ENCODE measurements around the gene CADM1.

The CADM1 gene

GRCh38 chr11:115159207-115159606, 345.0 kb downstream of the CADM1 start:
- no peak overlapping the region for H3K4me3 ChIP-seq (ENCODE audit: low read length)
- no peak overlapping the region for H3K27ac ChIP-seq (ENCODE audit: low read length)
- H2AFZ ChIP-seq (ENCODE audit: low read depth, low read length): no peak overlapping the region
- no peak overlapping the region for H3K4me2 ChIP-seq (ENCODE audit: low read length)
- peaks cover 45% of the 10 kb centered on the region for H3K27me3 ChIP-seq (ENCODE audit: low read depth, low read length)
- H3K36me3 ChIP-seq (replicated peaks; ENCODE audit: low read depth, low read length): no peaks in the 10 kb centered on the region
- TF ChIP-seq EZH2phosphoT487 (IDR thresholded peaks at IDR 0.05; ENCODE audit: low read depth): no peak
- TF ChIP-seq, protein P1, sequence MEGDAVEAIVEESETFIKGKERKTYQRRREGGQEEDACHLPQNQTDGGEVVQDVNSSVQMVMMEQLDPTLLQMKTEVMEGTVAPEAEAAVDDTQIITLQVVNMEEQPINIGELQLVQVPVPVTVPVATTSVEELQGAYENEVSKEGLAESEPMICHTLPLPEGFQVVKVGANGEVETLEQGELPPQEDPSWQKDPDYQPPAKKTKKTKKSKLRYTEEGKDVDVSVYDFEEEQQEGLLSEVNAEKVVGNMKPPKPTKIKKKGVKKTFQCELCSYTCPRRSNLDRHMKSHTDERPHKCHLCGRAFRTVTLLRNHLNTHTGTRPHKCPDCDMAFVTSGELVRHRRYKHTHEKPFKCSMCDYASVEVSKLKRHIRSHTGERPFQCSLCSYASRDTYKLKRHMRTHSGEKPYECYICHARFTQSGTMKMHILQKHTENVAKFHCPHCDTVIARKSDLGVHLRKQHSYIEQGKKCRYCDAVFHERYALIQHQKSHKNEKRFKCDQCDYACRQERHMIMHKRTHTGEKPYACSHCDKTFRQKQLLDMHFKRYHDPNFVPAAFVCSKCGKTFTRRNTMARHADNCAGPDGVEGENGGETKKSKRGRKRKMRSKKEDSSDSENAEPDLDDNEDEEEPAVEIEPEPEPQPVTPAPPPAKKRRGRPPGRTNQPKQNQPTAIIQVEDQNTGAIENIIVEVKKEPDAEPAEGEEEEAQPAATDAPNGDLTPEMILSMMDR (IDR thresholded peaks at IDR 0.05; ENCODE audit: low read depth, low read length): no peak
- H3K4me1 ChIP-seq (ENCODE audit: low read length): no peaks in the 10 kb centered on the region
- H3K79me2 ChIP-seq (ENCODE audit: low read length): no peaks in the 10 kb centered on the region
- no peak overlapping the region for H3K9ac ChIP-seq (ENCODE audit: low read length)
- H3K9me3 ChIP-seq (ENCODE audit: insufficient read depth, low read length): no peaks in the 10 kb centered on the region
- no peaks in the 10 kb centered on the region for H4K20me1 ChIP-seq (ENCODE audit: insufficient read depth, low read length)

GRCh38 chr11:115158053-115158452, 346.2 kb downstream of the CADM1 start:
- Histone ChIP-seq H3K4me3 (ENCODE audit: low read length) (no peak overlapping the region), H3K9me3 (ENCODE audit: insufficient read depth, low read length) (no peaks in the 10 kb centered on the region), H2AFZ (ENCODE audit: low read depth, low read length) (no peak overlapping the region), H4K20me1 (ENCODE audit: insufficient read depth, low read length) (no peaks in the 10 kb centered on the region), H3K27ac (ENCODE audit: low read length) (no peak overlapping the region), H3K4me1 (ENCODE audit: low read length) (no peaks in the 10 kb centered on the region), H3K9ac (ENCODE audit: low read length) (no peak overlapping the region), H3K4me2 (ENCODE audit: low read length) (no peak overlapping the region), H3K27me3 (ENCODE audit: low read depth, low read length) (peaks cover 38% of the 10 kb centered on the region), H3K79me2 (ENCODE audit: low read length) (no peaks in the 10 kb centered on the region), H3K36me3 (replicated peaks; ENCODE audit: low read depth, low read length) (no peaks in the 10 kb centered on the region)
- TF ChIP-seq, protein P1 (IDR thresholded peaks at IDR 0.05; ENCODE audit: low read depth, low read length): no peak
- TF ChIP-seq EZH2phosphoT487 (IDR thresholded peaks at IDR 0.05; ENCODE audit: low read depth): no peak

DNA sequence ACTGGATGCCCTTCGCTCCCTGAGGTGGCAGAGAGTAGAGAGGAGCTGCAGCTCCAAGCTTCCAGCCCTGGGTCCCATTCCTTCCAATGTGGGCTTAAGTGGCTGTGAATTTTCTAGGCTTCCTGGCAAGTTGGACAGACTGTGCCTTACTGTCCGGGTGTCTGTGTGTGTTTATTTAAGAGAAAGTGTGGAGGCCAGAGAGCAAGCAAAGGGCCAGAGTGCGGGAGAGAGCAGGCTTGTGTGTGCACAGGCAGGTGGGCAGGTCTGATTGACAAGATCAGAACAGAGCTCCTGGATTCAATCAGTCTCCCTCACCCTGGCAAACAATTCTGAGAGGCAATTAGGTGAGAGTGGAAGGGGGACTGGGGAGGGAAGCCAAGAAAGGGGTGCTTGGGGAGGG, 347.0 kb downstream of the CADM1 start:
- Histone ChIP-seq H3K9ac (ENCODE audit: low read length) (no peak overlapping the region), H3K4me1 (ENCODE audit: low read length) (no peaks in the 10 kb centered on the region), H3K4me3 (ENCODE audit: low read length) (no peak overlapping the region)

DNA sequence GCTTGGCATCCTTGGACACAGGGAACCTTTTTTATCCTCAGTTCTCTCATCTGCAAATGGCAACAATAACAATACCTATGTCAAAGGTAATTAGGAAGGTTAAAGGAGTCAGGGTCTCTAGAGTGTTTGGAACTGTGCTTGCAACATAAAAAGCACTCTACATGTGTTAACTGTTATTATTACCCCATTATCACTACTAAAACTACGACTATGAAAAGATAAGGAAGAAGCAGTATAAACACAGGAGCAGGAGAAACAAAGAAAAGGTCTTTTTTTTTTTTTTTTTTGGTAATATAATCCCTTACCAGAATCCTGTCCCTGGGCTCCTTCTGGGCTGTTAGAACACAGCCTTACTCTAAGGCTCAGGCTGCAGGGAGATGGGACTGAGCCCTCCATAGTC, 348.2 kb downstream of the CADM1 start:
- Histone ChIP-seq H3K36me3 (replicated peaks; ENCODE audit: low read depth, low read length) (no peaks in the 10 kb centered on the region), H3K27me3 (ENCODE audit: low read depth, low read length) (peaks cover 32% of the 10 kb centered on the region), H3K79me2 (ENCODE audit: low read length) (no peaks in the 10 kb centered on the region), H3K4me3 (ENCODE audit: low read length) (no peak overlapping the region), H3K4me2 (ENCODE audit: low read length) (no peak overlapping the region), H2AFZ (ENCODE audit: low read depth, low read length) (no peak overlapping the region), H4K20me1 (ENCODE audit: insufficient read depth, low read length) (no peaks in the 10 kb centered on the region), H3K4me1 (ENCODE audit: low read length) (no peaks in the 10 kb centered on the region), H3K9ac (ENCODE audit: low read length) (no peak overlapping the region), H3K27ac (ENCODE audit: low read length) (no peak overlapping the region), H3K9me3 (ENCODE audit: insufficient read depth, low read length) (no peaks in the 10 kb centered on the region)
- TF ChIP-seq, protein P1 (IDR thresholded peaks at IDR 0.05; ENCODE audit: low read depth, low read length): no peak
- no peak for TF ChIP-seq EZH2phosphoT487 (IDR thresholded peaks at IDR 0.05; ENCODE audit: low read depth)

More for the DNA sequence above, 347.0 kb downstream of the CADM1 start:
- TF ChIP-seq EZH2phosphoT487 (IDR thresholded peaks at IDR 0.05; ENCODE audit: low read depth): no peak
- TF ChIP-seq, protein P1 (IDR thresholded peaks at IDR 0.05; ENCODE audit: low read depth, low read length): no peak
- H4K20me1 ChIP-seq (ENCODE audit: insufficient read depth, low read length): no peaks in the 10 kb centered on the region
- no peaks in the 10 kb centered on the region for H3K9me3 ChIP-seq (ENCODE audit: insufficient read depth, low read length)
- no peak overlapping the region for H3K27ac ChIP-seq (ENCODE audit: low read length)
- H3K4me2 ChIP-seq (ENCODE audit: low read length): no peak overlapping the region
- H2AFZ ChIP-seq (ENCODE audit: low read depth, low read length): no peak overlapping the region
- no peaks in the 10 kb centered on the region for H3K79me2 ChIP-seq (ENCODE audit: low read length)
- H3K27me3 ChIP-seq (ENCODE audit: low read depth, low read length): peaks cover 32% of the 10 kb centered on the region
- H3K36me3 ChIP-seq (replicated peaks; ENCODE audit: low read depth, low read length): no peaks in the 10 kb centered on the region

Measured in OCI-LY3 (cell line).